Raji (cell line): ENCODE data around the gene IFT25.
A peak's percentile ranks its signal among the peaks of the same experiment; 100 is the strongest.

Experiments used
- POLR2A ChIP-seq: IDR thresholded peaks from 2 replicates; pipeline ENCODE4 v1.6.1; 2011; ENCODE audit warnings: low read depth, low read length, control low read depth; ENCODE audit not compliant: insufficient read depth

The IFT25 gene

GRCh38 chr1:53964109-53964508, 18.6 kb upstream of the IFT25 start:
- TF ChIP-seq POLR2A = no peak

- no peak for TF ChIP-seq POLR2A
Observed at GRCh38 chr1:53963460-53963859, 18.0 kb upstream of the IFT25 start.

- TF ChIP-seq POLR2A = no peak
Observed at GRCh38 chr1:53962395-53962794, 16.9 kb upstream of the IFT25 start.

GRCh38 chr1:53959664-53960250, 14.3 kb upstream of the IFT25 start:
- TF ChIP-seq POLR2A = no peak

- no peak for TF ChIP-seq POLR2A
Observed at GRCh38 chr1:53957194-53957818, 11.8 kb upstream of the IFT25 start.

GRCh38 chr1:53956308-53957168, 11.0 kb upstream of the IFT25 start:
- TF ChIP-seq POLR2A = no peak

GRCh38 chr1:53954128-53954527, 8.6 kb upstream of the IFT25 start:
- no peak for TF ChIP-seq POLR2A

- TF ChIP-seq POLR2A = no peak
Observed at GRCh38 chr1:53951697-53952096, 6.2 kb upstream of the IFT25 start.

GRCh38 chr1:53949023-53949990, 3.8 kb upstream of the IFT25 start:
- no peak for TF ChIP-seq POLR2A

GRCh38 chr1:53948291-53948690, 2.8 kb upstream of the IFT25 start:
- no peak for TF ChIP-seq POLR2A

GRCh38 chr1:53947172-53947907, 1.8 kb upstream of the IFT25 start:
- no peak for TF ChIP-seq POLR2A

- TF ChIP-seq POLR2A = 0 out of 2 replicates have a peak, but pooled peaks have one; percentile 45
Observed at GRCh38 chr1:53946252-53947171, 1.0 kb upstream of the IFT25 start, which contains the start of gene LRRC42. LRRC42 (plus strand) TSS chr1:53946350; CDS start chr1:53952000, 5,650 bp downstream.

- TF ChIP-seq POLR2A = no peak
Observed at GRCh38 chr1:53945183-53945432, 391 bp downstream of the IFT25 start.

GRCh38 chr1:53944469-53945182, 873 bp downstream of the IFT25 start:
- TF ChIP-seq POLR2A = no peak
